Measurements from ENCODE around the gene AGXT2. TPM values are rescaled to one million over a fixed set of nuclear protein-coding genes. Genes with fewer than 3 reads are reported as not detected.

The AGXT2 gene
- total and polyA plus RNA-seq, 12 donors, result 0.06 to 0.11 TPM; not detected in 10

GRCh38 chr5:35029333-35029732, 18.4 kb downstream of the AGXT2 start:
- WGBS, 4 donors, result 59 to 83% (median 69%) methylated on average over 3 to 4 of the region's 4 CpGs
- no peaks in the 10 kb centered on the region for H3K36me3 ChIP-seq (replicated peaks in 1 of 2)
- no peaks in the 10 kb centered on the region for H3K4me1 ChIP-seq (replicated peaks in 1 of 2)
- peaks cover 3% of the 10 kb centered on the region for H3K27me3 ChIP-seq
- TF ChIP-seq POLR2A (IDR thresholded peaks at IDR 0.05) (no peak), CTCF (IDR thresholded peaks at IDR 0.05) (no peak)
- intact Hi-C loops (cut with DNase I), result no loop called here
- no peak overlapping the region for H3K4me3 ChIP-seq
- H3K9me3 ChIP-seq (replicated peaks in 1 of 3), result no peaks in the 10 kb centered on the region
- DNase-seq, result peak in 1 of 7 donors; percentile 3
- no peak overlapping the region for H3K27ac ChIP-seq

- Histone ChIP-seq H3K27me3 (no peaks in the 10 kb centered on the region), H3K4me1 (replicated peaks in 1 of 2) (no peaks in the 10 kb centered on the region), H3K4me3 (no peak overlapping the region), H3K36me3 (replicated peaks in 1 of 2) (no peaks in the 10 kb centered on the region), H3K9me3 (replicated peaks in 1 of 3) (no peaks in the 10 kb centered on the region), H3K27ac (no peak overlapping the region)
- no peak for DNase-seq
- intact Hi-C loops (cut with DNase I), result no loop called here
- TF ChIP-seq POLR2A (IDR thresholded peaks at IDR 0.05), result no peak
- no peak for TF ChIP-seq CTCF (IDR thresholded peaks at IDR 0.05)
- 85 to 90% (median 87%) methylated on average over 5 of the region's 5 CpGs for WGBS, 4 donors
These were observed 20.8 kb downstream of the AGXT2 start for GRCh38 chr5:35026941-35027340.

GRCh38 chr5:35026280-35026840, 21.4 kb downstream of the AGXT2 start:
- no peaks in the 10 kb centered on the region for H3K27me3 ChIP-seq
- H3K4me3 ChIP-seq, result no peak overlapping the region
- no peaks in the 10 kb centered on the region for H3K4me1 ChIP-seq (replicated peaks in 1 of 2)
- no peak for TF ChIP-seq POLR2A (IDR thresholded peaks at IDR 0.05)
- no peak for TF ChIP-seq CTCF (IDR thresholded peaks at IDR 0.05)
- intact Hi-C loops (cut with DNase I), result no loop called here
- H3K9me3 ChIP-seq (replicated peaks in 1 of 3), result no peaks in the 10 kb centered on the region
- DNase-seq, result no peak
- 73 to 80% (median 76%) methylated on average over 5 of the region's 5 CpGs for WGBS, 4 donors
- H3K27ac ChIP-seq, result no peak overlapping the region
- H3K36me3 ChIP-seq (replicated peaks in 1 of 2), result no peaks in the 10 kb centered on the region

- no peak for DNase-seq
- Histone ChIP-seq H3K36me3 (replicated peaks in 1 of 2) (no peaks in the 10 kb centered on the region), H3K9me3 (replicated peaks in 1 of 3) (no peaks in the 10 kb centered on the region), H3K27ac (no peak overlapping the region), H3K4me1 (replicated peaks in 1 of 2) (no peaks in the 10 kb centered on the region), H3K4me3 (no peak overlapping the region), H3K27me3 (no peaks in the 10 kb centered on the region)
- no peak for TF ChIP-seq POLR2A (IDR thresholded peaks at IDR 0.05)
- TF ChIP-seq CTCF (IDR thresholded peaks at IDR 0.05), result no peak
- WGBS, 4 donors, result 84 to 94% (median 90%) methylated on average over 10 of the region's 10 CpGs
- intact Hi-C loops (cut with DNase I), result no loop called here
These were observed 22.7 kb downstream of the AGXT2 start for GRCh38 chr5:35024911-35025510.

All from adrenal gland (tissue), 12 donors.